HCT116 (cell line): ENCODE measurements around the gene LAMA1. TPM values are rescaled to one million over a fixed set of nuclear protein-coding genes. Genes with fewer than 3 reads are reported as not detected.

Experiments
- ATAC-seq: fragments of 200-7000 bp; cut with Tn5 transposase; 2 replicates; pipeline ENCODE4 v1.9.1; 2020; ENCODE audit warnings: mild to moderate bottlenecking, moderate library complexity
- BruUV-seq: library from RNA; stranded (reverse); fragments of 400-500 nt; replicated peaks from 2 replicates; lab custom pipeline; 2021; lab: Mats Ljungman, UMichigan
- CTCF ChIA-PET: fragments of 300-600 bp; sonication (Branson Sonifier 250); formaldehyde crosslinking; loops from one replicate; lab custom pipeline; 2021; ENCODE audit warnings: antibody characterized with exemption; lab: Charles Lee
- POLR2A ChIA-PET: fragments of 300-600, 350-600 bp; sonication (Branson Sonifier 250); formaldehyde crosslinking; loops from one replicate; lab custom pipeline; 2021; ENCODE audit warnings: antibody characterized with exemption; lab: Charles Lee
- RAD21 ChIA-PET, 2 experiments: fragments of 300-600 bp; sonication (Branson Sonifier 250); formaldehyde crosslinking; loops; one replicate each; lab custom pipeline; 2023; ENCODE audit warnings: low total read pairs in 2 of 2; ENCODE audit not compliant: uncharacterized antibody in 2 of 2, unreplicated experiment in 2 of 2, low non-redundant PET in 1 of 2; lab: Charles Lee
- DNase-seq: peaks from one replicate; pipeline ENCODE4 v3.0.0-alpha.2; 2010; ENCODE audit warnings: low read depth, low spot score
- H2AFZ ChIP-seq: fragments of 200-600 bp; shearing (Covaris generic), sonication (generic); 2 replicates; pipeline ENCODE4 v1.6.1; 2017; ENCODE audit warnings: low read depth, mixed run types, mixed read lengths, antibody characterized with exemption, low read length; ENCODE audit not compliant: poor library complexity, severe bottlenecking
- H3K27ac ChIP-seq: 2 replicates; pipeline ENCODE4 v1.5.1; 2012; ENCODE audit warnings: low read depth, low read length
- H3K27me3 ChIP-seq: fragments of 200-600 bp; sonication (generic); 2 replicates; pipeline ENCODE4 v1.6.1; 2016; ENCODE audit warnings: mixed run types, low read length, mixed read lengths; ENCODE audit not compliant: insufficient read depth
- H3K36me3 ChIP-seq, 2 experiments: fragments of 200-500 bp in 1 of 2; fragments of 200-600 bp in 1 of 2; sonication (Bioruptor generic) in 1 of 2; sonication (generic) in 1 of 2; 2 replicates each; pipeline versions ENCODE4 v1.5.1 to v1.6.1; 2014 to 2016; ENCODE audit warnings: low read length in 2 of 2, inconsistent platforms in 1 of 2, mixed read lengths in 1 of 2, mixed run types in 1 of 2; ENCODE audit not compliant: insufficient read depth in 2 of 2, control insufficient read depth in 1 of 2
- H3K4me1 ChIP-seq, 2 experiments: fragments of 200-600 bp in 1 of 2; sonication (generic) in 1 of 2; 2 replicates each; pipeline versions ENCODE4 v1.5.1 to v1.6.1; 2012 to 2017; ENCODE audit warnings: low read length in 2 of 2, inconsistent platforms in 1 of 2, mild to moderate bottlenecking in 1 of 2, mixed read lengths in 1 of 2, mixed run types in 1 of 2, moderate library complexity in 1 of 2; ENCODE audit not compliant: insufficient read depth in 2 of 2, control insufficient read depth in 1 of 2
- H3K4me2 ChIP-seq: fragments of 200-600 bp; sonication (generic); 2 replicates; pipeline ENCODE4 v1.6.1; 2017; ENCODE audit warnings: mixed run types, low read length, mixed read lengths
- H3K4me3 ChIP-seq, 2 experiments: fragments of 200-600 bp in 1 of 2; sonication (generic) in 1 of 2; replicated peaks in 1 of 2; 2 replicates each; pipeline ENCODE4 v1.5.1; 2011 to 2016; ENCODE audit warnings: low read length in 2 of 2, control low read depth in 1 of 2, low read depth in 1 of 2, mild to moderate bottlenecking in 1 of 2, mixed read lengths in 1 of 2, mixed run types in 1 of 2
- H3K79me2 ChIP-seq: fragments of 200-600 bp; sonication (generic); 2 replicates; pipeline ENCODE4 v1.6.1; 2017; ENCODE audit warnings: mild to moderate bottlenecking, mixed run types, low read length, moderate library complexity, mixed read lengths; ENCODE audit not compliant: insufficient read depth
- H3K9ac ChIP-seq: fragments of 200-600 bp; sonication (generic); 2 replicates; pipeline ENCODE4 v1.6.1; 2016; ENCODE audit warnings: low read length, mixed read lengths
- H3K9me2 ChIP-seq: fragments of 200-600 bp; sonication (generic), shearing (Covaris generic); 2 replicates; pipeline ENCODE4 v1.6.1; 2017; ENCODE audit warnings: mixed run types, mild to moderate bottlenecking, moderate library complexity; ENCODE audit not compliant: insufficient read depth
- H3K9me3 ChIP-seq, 2 experiments: fragments of 200-500 bp in 1 of 2; fragments of 200-600 bp in 1 of 2; sonication (Bioruptor generic) in 1 of 2; sonication (generic) in 1 of 2; 2 replicates each; pipeline ENCODE4 v1.6.1; 2014 to 2017; ENCODE audit warnings: low read length in 2 of 2, mixed read lengths in 2 of 2, inconsistent platforms in 1 of 2, low read depth in 1 of 2, mild to moderate bottlenecking in 1 of 2, mixed run types in 1 of 2, moderate library complexity in 1 of 2; ENCODE audit not compliant: control insufficient read depth in 1 of 2, insufficient read depth in 1 of 2
- H4K20me1 ChIP-seq: fragments of 200-600 bp; sonication (generic), shearing (Covaris generic); 2 replicates; pipeline ENCODE4 v1.6.1; 2017; ENCODE audit warnings: mixed run types, mild to moderate bottlenecking, moderate library complexity; ENCODE audit not compliant: insufficient read depth
- ATF3 ChIP-seq: IDR thresholded peaks from 2 replicates; pipeline ENCODE4 v1.6.1; 2012
- CBX3 ChIP-seq: IDR thresholded peaks from 2 replicates; pipeline ENCODE4 v1.6.1; 2012; ENCODE audit warnings: low read depth
- ELF1 ChIP-seq: IDR thresholded peaks from 2 replicates; pipeline ENCODE4 v1.6.1; 2012; ENCODE audit warnings: low read depth, borderline replicate concordance
- EZH2 ChIP-seq: fragments of 200-600 bp; sonication (generic); IDR thresholded peaks from 2 replicates; pipeline ENCODE4 v1.6.1; 2017; ENCODE audit warnings: antibody characterized with exemption, mixed run types
- EZH2phosphoT487 ChIP-seq: fragments of 200-600 bp; IDR thresholded peaks from 2 replicates; pipeline ENCODE4 v1.6.1; 2018; ENCODE audit warnings: antibody characterized with exemption, borderline replicate concordance
- FOSL1 ChIP-seq: IDR thresholded peaks from 2 replicates; pipeline ENCODE4 v1.6.1; 2012; ENCODE audit warnings: low read depth
- POLR2AphosphoS5 ChIP-seq: IDR thresholded peaks from 2 replicates; pipeline ENCODE4 v1.6.1; 2011; ENCODE audit warnings: mild to moderate bottlenecking, low read depth, low read length, moderate library complexity
- RAD21 ChIP-seq: IDR thresholded peaks from 2 replicates; pipeline ENCODE4 v1.6.1; 2012; ENCODE audit warnings: low read depth, mild to moderate bottlenecking
- REST ChIP-seq: IDR thresholded peaks from 2 replicates; pipeline ENCODE4 v1.6.1; 2012; ENCODE audit warnings: low read depth
- SIN3A ChIP-seq: IDR thresholded peaks from 2 replicates; pipeline ENCODE4 v1.6.1; 2012; ENCODE audit warnings: low read depth
- ZFX ChIP-seq: fragments of 450-650 bp; IDR thresholded peaks from 2 replicates; pipeline ENCODE4 v1.6.1; 2017
- intact Hi-C: fragments of 100-400 bp; cut with micrococcal nuclease; formaldehyde crosslinking; loops from 2 replicates; pipeline ENCODE4 v1.10.0; 2022
- total RNA-seq: library from RNA; stranded (reverse); gene quantifications from one replicate; pipeline ENCODE4 v1.2.1, GENCODE V29; 2021; ENCODE audit not compliant: unreplicated experiment

The LAMA1 gene
- total RNA-seq, 1 experiment from 2014 or later, result 0.05 TPM

GRCh38 chr18:6949800-6950586 lies 167.6 kb downstream of the LAMA1 start:
- no peaks in the 10 kb centered on the region for H4K20me1 ChIP-seq
- no peaks in the 10 kb centered on the region for H3K36me3 ChIP-seq
- H3K4me1 ChIP-seq, result no peaks in the 10 kb centered on the region
- DNase-seq, result no peak
- peaks cover 0 to 23% of the 10 kb centered on the region in 2 experiments; a peak in 2 of 4 replicates for H3K9me3 ChIP-seq
- H2AFZ ChIP-seq, result no peak overlapping the region
- RAD21 ChIA-PET, result no interaction called here
- H3K9me2 ChIP-seq, result no peaks in the 10 kb centered on the region
- no peak for TF ChIP-seq ATF3
- TF ChIP-seq REST, result no peak
- TF ChIP-seq FOSL1, result no peak
- TF ChIP-seq RAD21, result no peak
- TF ChIP-seq ZFX, result no peak
- no peak for TF ChIP-seq SIN3A
- TF ChIP-seq ELF1, result no peak
- TF ChIP-seq CBX3, result no peak
- TF ChIP-seq EZH2phosphoT487, result no peak
- no peak for TF ChIP-seq POLR2AphosphoS5
- TF ChIP-seq EZH2, result no peak
- TF ChIP-seq, all 23 proteins: peak for 0
- no TSS peak for BruUV-seq
- Histone ChIP-seq H3K27me3 (no peaks in the 10 kb centered on the region), H3K4me3 (no peak overlapping the region), H3K9ac (no peak overlapping the region), H3K27ac (no peak overlapping the region), H3K4me2 (no peak overlapping the region), H3K79me2 (no peaks in the 10 kb centered on the region)
- ChIA-PET CTCF (no interaction called here), POLR2A (no interaction called here)
- intact Hi-C loops, result no loop called here
- ATAC-seq, result no peak
